Measurements from ENCODE around the gene SLC22A7.
A peak's percentile ranks its signal among the peaks of the same experiment; 100 is the strongest.

The SLC22A7 gene

GRCh38 chr6:43273707-43274106, 24.4 kb upstream of the SLC22A7 start:
- H3K27ac Mint-ChIP-seq, result no peak overlapping the region
- H3K9me3 Mint-ChIP-seq, result no peaks in the 10 kb centered on the region
- DNase-seq (ENCODE audit: low spot score), result no peak
- peaks cover 17% of the 10 kb centered on the region for H3K4me1 Mint-ChIP-seq (ENCODE audit: low read depth)
- H3K36me3 Mint-ChIP-seq (ENCODE audit: low read depth), result no peaks in the 10 kb centered on the region
- peak overlapping the region; percentile 16 for H3K4me3 Mint-ChIP-seq
- H3K27me3 Mint-ChIP-seq (ENCODE audit: low read depth), result peaks cover 67% of the 10 kb centered on the region

GRCh38 chr6:43274127-43274915, 23.7 kb upstream of the SLC22A7 start:
- DNase-seq (ENCODE audit: low spot score), result no peak
- peak overlapping the region; percentile 50 for H3K4me3 Mint-ChIP-seq
- peaks cover 62% of the 10 kb centered on the region for H3K27me3 Mint-ChIP-seq (ENCODE audit: low read depth)
- H3K36me3 Mint-ChIP-seq (ENCODE audit: low read depth), result no peaks in the 10 kb centered on the region
- H3K27ac Mint-ChIP-seq, result peak overlapping the region; percentile 47
- peaks cover 13% of the 10 kb centered on the region for H3K4me1 Mint-ChIP-seq (ENCODE audit: low read depth)
- H3K9me3 Mint-ChIP-seq, result no peaks in the 10 kb centered on the region

DNA sequence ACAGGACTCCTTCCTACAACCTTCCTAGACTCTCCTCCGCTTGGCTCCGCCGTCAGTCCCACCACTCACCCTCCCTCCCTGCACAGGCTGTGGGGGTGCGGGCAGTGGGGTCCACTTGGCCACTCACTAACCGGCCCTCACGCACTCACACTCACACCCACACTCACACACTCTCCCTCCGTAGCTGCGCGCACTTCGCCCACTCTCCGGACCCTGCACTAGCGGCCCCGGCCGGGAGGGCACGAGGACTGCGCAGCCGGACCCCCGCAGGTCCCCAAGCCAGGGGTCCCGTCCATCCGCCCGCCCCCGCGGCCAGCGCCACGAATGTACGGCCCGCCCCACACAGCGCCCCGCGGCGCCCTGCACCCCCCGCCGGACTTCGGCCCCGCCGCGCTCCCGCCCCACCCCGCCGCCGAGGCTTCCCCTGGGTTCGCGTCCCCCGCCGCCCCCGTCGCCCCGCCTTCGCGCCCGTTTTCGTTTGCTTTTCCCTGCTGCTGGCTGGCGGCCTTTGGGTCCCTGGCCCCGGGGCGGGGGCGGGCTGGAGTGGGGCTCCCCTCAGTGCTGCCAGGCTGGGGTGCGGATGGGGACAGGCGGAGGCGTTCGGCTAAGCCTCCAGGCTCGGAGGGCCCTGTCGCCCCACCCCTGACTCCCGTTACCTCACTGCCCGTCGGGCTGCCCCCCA, 23.0 kb upstream of the SLC22A7 start:
- Mint-ChIP-seq H3K9me3 (no peaks in the 10 kb centered on the region), H3K27ac (peak overlapping the region; percentile 47), H3K36me3 (ENCODE audit: low read depth) (no peaks in the 10 kb centered on the region), H3K4me3 (peak overlapping the region; percentile 55), H3K27me3 (ENCODE audit: low read depth) (peaks cover 62% of the 10 kb centered on the region), H3K4me1 (ENCODE audit: low read depth) (peaks cover 13% of the 10 kb centered on the region)
- DNase-seq (ENCODE audit: low spot score), result peak; percentile 30

- Mint-ChIP-seq H3K27ac (peak overlapping the region; percentile 9), H3K9me3 (no peaks in the 10 kb centered on the region), H3K4me3 (peak overlapping the region; percentile 66), H3K36me3 (ENCODE audit: low read depth) (no peaks in the 10 kb centered on the region), H3K27me3 (ENCODE audit: low read depth) (peaks cover 64% of the 10 kb centered on the region), H3K4me1 (ENCODE audit: low read depth) (peaks cover 13% of the 10 kb centered on the region)
- DNase-seq (ENCODE audit: low spot score), result no peak
Measured at GRCh38 chr6:43275801-43276576, 22.1 kb upstream of the SLC22A7 start.

- no peak for DNase-seq (ENCODE audit: low spot score)
- H3K9me3 Mint-ChIP-seq, result no peaks in the 10 kb centered on the region
- H3K4me3 Mint-ChIP-seq, result peak overlapping the region; percentile 49
- peaks cover 64% of the 10 kb centered on the region for H3K27me3 Mint-ChIP-seq (ENCODE audit: low read depth)
- no peak overlapping the region for H3K27ac Mint-ChIP-seq
- H3K4me1 Mint-ChIP-seq (ENCODE audit: low read depth), result peaks cover 13% of the 10 kb centered on the region
- no peaks in the 10 kb centered on the region for H3K36me3 Mint-ChIP-seq (ENCODE audit: low read depth)
Measured at GRCh38 chr6:43276577-43277305, 21.3 kb upstream of the SLC22A7 start.

GRCh38 chr6:43277306-43277642, 20.8 kb upstream of the SLC22A7 start:
- no peaks in the 10 kb centered on the region for H3K36me3 Mint-ChIP-seq (ENCODE audit: low read depth)
- H3K27ac Mint-ChIP-seq, result no peak overlapping the region
- peaks cover 63% of the 10 kb centered on the region for H3K27me3 Mint-ChIP-seq (ENCODE audit: low read depth)
- H3K4me1 Mint-ChIP-seq (ENCODE audit: low read depth), result peaks cover 13% of the 10 kb centered on the region
- no peak overlapping the region for H3K4me3 Mint-ChIP-seq
- no peak for DNase-seq (ENCODE audit: low spot score)
- no peaks in the 10 kb centered on the region for H3K9me3 Mint-ChIP-seq

- Mint-ChIP-seq H3K9me3 (no peaks in the 10 kb centered on the region), H3K36me3 (ENCODE audit: low read depth) (no peaks in the 10 kb centered on the region), H3K27ac (no peak overlapping the region), H3K27me3 (ENCODE audit: low read depth) (peaks cover 64% of the 10 kb centered on the region), H3K4me3 (no peak overlapping the region), H3K4me1 (ENCODE audit: low read depth) (peaks cover 13% of the 10 kb centered on the region)
- no peak for DNase-seq (ENCODE audit: low spot score)
Measured at GRCh38 chr6:43277643-43278523, 20.2 kb upstream of the SLC22A7 start.

DNA sequence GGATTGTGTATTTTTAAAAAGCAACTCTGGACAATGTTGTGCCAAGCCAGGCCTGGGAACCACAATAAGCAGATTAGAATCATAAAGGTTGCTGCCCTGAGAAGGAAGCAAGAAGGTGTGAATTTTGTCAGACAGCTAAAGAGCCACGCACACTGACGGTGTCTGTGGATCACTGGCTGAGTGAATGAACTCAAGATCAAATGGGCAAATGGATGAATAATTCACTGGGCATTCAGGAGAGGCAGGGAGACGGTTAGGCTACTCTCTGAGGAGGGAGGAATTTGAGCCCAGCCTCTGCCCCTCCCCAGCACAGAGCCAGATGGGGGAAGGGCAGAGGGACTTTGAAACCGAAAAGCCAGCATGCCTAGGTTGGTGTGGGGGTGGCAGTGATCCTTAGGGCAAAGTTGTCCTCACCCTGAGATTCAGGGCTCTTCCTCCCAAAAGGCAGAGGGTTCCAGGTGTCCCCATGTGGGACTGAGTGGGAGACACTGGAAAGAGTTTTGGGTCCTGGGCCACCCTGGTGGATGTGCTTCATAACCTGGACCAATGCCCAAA, 19.5 kb upstream of the SLC22A7 start:
- H3K27me3 Mint-ChIP-seq (ENCODE audit: low read depth), result peaks cover 58% of the 10 kb centered on the region
- peaks cover 11% of the 10 kb centered on the region for H3K4me1 Mint-ChIP-seq (ENCODE audit: low read depth)
- no peaks in the 10 kb centered on the region for H3K9me3 Mint-ChIP-seq
- no peaks in the 10 kb centered on the region for H3K36me3 Mint-ChIP-seq (ENCODE audit: low read depth)
- no peak for DNase-seq (ENCODE audit: low spot score)
- H3K27ac Mint-ChIP-seq, result no peak overlapping the region
- H3K4me3 Mint-ChIP-seq, result no peak overlapping the region

DNA sequence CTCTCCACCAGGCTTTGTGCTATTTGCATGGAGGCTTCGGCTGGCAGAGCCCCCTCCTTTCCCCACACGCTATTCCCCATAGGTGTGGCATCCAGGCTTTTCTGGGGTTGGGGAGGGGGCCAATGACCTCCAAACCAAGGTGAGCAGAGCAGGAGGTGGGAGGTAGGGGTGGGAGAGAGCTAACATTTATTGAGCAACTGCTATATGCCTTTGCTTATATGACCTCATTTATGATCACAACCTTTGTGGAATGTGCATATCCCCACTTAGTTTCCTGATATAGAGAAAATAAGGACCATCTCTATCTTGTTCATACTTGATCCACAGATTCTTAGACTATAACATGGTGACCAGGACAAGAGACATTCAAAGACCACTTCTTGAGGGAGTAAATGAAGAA, 17.8 kb upstream of the SLC22A7 start:
- no peaks in the 10 kb centered on the region for H3K36me3 Mint-ChIP-seq (ENCODE audit: low read depth)
- H3K27ac Mint-ChIP-seq, result no peak overlapping the region
- peaks cover 47% of the 10 kb centered on the region for H3K27me3 Mint-ChIP-seq (ENCODE audit: low read depth)
- DNase-seq (ENCODE audit: low spot score), result no peak
- H3K4me3 Mint-ChIP-seq, result no peak overlapping the region
- H3K4me1 Mint-ChIP-seq (ENCODE audit: low read depth), result peaks cover 7% of the 10 kb centered on the region
- H3K9me3 Mint-ChIP-seq, result no peaks in the 10 kb centered on the region

DNA sequence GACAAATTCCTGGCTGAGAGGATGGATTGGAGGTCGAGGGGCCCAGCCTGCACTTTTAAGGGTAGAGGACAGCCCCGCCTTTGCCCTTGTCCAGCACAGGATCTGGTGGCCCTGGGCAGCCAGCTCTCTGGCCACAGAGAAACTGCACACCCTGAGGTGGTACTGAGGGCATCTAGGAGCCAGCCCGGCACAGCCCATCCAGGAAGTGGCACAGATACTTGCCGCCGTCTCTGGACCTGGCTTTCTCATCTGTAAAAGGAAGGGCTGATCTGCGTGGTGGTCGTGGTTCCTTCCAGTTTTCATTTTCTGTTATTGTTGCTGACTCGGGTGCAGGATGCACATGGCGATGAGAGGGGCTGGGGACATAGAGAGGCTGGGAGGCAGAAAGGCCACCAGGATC, 16.0 kb upstream of the SLC22A7 start:
- H3K27me3 Mint-ChIP-seq (ENCODE audit: low read depth), result peaks cover 49% of the 10 kb centered on the region
- no peaks in the 10 kb centered on the region for H3K36me3 Mint-ChIP-seq (ENCODE audit: low read depth)
- H3K27ac Mint-ChIP-seq, result no peak overlapping the region
- no peak for DNase-seq (ENCODE audit: low spot score)
- no peaks in the 10 kb centered on the region for H3K9me3 Mint-ChIP-seq
- H3K4me3 Mint-ChIP-seq, result no peak overlapping the region
- H3K4me1 Mint-ChIP-seq (ENCODE audit: low read depth), result peaks cover 2% of the 10 kb centered on the region

DNA sequence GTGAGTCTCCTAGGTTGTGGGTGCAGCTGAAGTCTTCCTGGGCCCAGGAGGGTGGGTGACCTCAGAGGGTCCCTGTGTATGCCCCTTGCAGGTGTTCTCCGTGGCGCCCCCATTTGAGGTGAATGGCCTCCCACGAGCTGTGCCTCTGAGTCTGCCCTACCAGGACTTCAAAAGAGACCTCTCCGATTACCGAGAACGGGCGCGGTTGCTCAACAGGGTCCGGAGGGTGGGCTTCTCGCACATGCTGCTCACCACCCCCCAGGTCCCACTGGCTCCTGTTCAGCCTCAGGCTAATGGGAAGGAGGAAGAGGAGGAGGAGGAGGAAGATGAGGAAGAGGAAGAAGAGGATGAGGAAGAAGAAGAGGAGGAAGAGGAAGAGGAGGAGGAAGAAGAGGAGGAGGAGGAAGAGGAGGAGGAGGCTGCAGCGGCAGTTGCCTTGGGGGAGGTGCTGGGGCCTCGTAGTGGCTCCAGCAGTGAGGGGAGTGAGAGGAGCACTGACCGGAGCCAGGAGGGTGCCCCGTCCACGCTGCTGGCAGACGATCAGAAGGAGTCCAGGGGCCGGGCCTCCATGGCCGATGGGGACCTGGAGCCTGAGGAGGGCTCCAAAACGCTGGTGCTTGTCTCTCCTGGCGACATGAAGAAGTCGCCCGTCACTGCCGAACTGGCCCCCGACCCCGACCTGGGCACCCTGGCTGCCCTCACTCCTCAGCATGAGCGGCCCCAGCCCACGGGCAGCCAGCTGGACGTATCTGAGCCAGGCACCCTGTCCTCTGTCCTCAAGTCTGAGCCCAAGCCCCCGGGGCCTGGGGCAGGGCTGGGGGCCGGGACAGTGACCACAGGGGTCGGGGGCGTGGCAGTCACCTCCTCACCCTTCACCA, 15.2 kb upstream of the SLC22A7 start:
- H3K36me3 Mint-ChIP-seq (ENCODE audit: low read depth), result no peaks in the 10 kb centered on the region
- no peak for DNase-seq (ENCODE audit: low spot score)
- peaks cover 47% of the 10 kb centered on the region for H3K27me3 Mint-ChIP-seq (ENCODE audit: low read depth)
- H3K27ac Mint-ChIP-seq, result no peak overlapping the region
- H3K4me3 Mint-ChIP-seq, result no peak overlapping the region
- peaks cover 2% of the 10 kb centered on the region for H3K4me1 Mint-ChIP-seq (ENCODE audit: low read depth)
- H3K9me3 Mint-ChIP-seq, result no peaks in the 10 kb centered on the region

DNA sequence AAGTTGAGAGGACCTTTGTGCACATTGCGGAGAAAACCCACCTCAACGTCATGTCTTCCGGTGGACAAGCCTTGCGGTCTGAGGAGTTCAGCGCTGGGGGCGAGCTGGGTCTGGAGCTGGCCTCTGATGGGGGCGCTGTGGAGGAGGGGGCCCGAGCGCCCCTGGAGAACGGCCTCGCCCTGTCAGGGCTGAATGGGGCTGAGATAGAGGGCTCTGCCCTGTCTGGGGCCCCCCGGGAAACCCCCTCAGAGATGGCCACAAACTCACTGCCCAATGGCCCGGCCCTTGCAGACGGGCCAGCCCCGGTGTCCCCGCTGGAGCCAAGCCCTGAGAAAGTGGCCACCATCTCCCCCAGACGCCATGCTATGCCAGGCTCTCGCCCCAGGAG, 14.6 kb upstream of the SLC22A7 start:
- Mint-ChIP-seq H3K27ac (no peak overlapping the region), H3K36me3 (ENCODE audit: low read depth) (no peaks in the 10 kb centered on the region), H3K4me1 (ENCODE audit: low read depth) (peaks cover under 1% of the 10 kb centered on the region), H3K9me3 (no peaks in the 10 kb centered on the region), H3K4me3 (no peak overlapping the region), H3K27me3 (ENCODE audit: low read depth) (peaks cover 42% of the 10 kb centered on the region)
- no peak for DNase-seq (ENCODE audit: low spot score)

Measured in T-helper 2 cell treated with Interferon-gamma antibody and Interleukin-4, amounts not matched to agents 5 μg/mL and 100 μg/mL, for 36 hours (primary cell).